HepG2 (cell line): ENCODE results near the gene FBXL2.

ENCODE experiments used
- BHLHE40 ChIP-seq: IDR thresholded peaks from 2 replicates; pipeline ENCODE4 v1.6.1; 2011; ENCODE audit warnings: low read length, improper control_type of control experiment
- CREB1 ChIP-seq, 2 experiments: fragments of 450-650 bp in 1 of 2; IDR thresholded peaks; 2 replicates each; pipeline ENCODE4 v1.6.1; 2016 to 2017; ENCODE audit warnings: control low read depth in 1 of 2, mild to moderate bottlenecking in 1 of 2, missing compliant biosample characterization in 1 of 2, missing genetic modification characterization in 1 of 2

DNA sequence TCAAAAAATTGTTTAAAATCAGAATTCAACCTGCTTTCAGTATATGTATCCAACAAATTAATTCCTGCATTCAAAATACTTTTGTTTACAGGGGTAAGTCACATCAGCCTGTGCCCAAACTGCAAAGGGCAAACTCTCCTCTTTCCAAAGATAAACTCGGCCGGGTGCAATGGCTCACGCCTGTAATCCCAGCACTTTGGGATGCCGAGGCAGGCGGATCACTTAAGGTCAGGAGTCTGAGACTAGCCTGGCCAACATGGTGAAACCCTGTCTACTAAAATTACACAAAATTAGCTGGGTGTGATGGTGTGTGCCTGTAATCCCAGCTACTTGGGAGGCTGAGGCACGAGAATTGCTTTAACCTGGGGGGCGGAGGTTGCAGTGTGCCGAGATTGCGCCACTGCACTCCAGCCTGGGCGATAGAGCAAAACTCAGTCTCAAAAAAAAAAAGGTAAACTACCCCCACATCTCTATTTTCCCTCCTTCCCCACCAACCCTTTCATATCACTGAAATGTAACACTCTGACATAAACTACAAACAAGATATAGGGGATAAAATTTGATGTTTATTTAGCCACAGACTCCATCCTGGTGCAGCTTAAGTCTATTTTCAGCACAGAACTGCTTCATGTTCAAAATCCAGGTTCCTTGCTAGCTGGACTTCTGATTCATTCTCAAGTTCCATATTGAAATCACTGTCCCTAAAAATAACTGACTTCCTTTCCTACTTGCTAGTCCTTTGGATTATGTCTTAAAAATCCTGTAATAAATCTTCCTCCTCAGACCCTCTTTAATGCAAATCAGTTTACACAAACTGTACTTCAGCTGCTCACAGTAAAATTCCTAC, 147.6 kb downstream of the FBXL2 start:
- TF ChIP-seq BHLHE40 (no peak), CREB1 (IDR thresholded peaks at IDR 0.05) (no peak), CREB1 (CRISPR knock-in tag; IDR thresholded peaks at IDR 0.05) (no peak)
